ENCODE measurements around the gene EMX2.
A peak's percentile ranks its signal among the peaks of the same experiment; 100 is the strongest.

EMX2 gene

GRCh38 chr10:117547716-117548668, 5.4 kb downstream of the EMX2 start:
- Histone ChIP-seq H3K36me3 (ENCODE audit: control insufficient read depth in 2 of 2, insufficient read depth in 1 of 2, low read length in 2 of 2) (peaks cover 0 to 5% of the 10 kb centered on the region in 2 experiments; a peak in 1 of 3 replicates), H3K4me3 (ENCODE audit: low read depth, low read length) (no peak overlapping the region), H3K9me3 (ENCODE audit: control insufficient read depth, insufficient read depth, low read depth, low read length) (no peaks in the 10 kb centered on the region), H3K4me1 (ENCODE audit: control insufficient read depth, insufficient read depth, low read length) (peaks cover 5% of the 10 kb centered on the region; the same call in 1 of the 2 replicates), H3K27ac (ENCODE audit: extremely low read depth, low read depth, low read length) (no peak overlapping the region)
- ChIA-PET POLR2A (no interaction called here), CTCF (no interaction called here)
- TF ChIP-seq ZEB2 (tag by site-specific recombination; IDR thresholded peaks at IDR 0.05): no peak
- TF ChIP-seq BCL11B (tag by site-specific recombination; IDR thresholded peaks at IDR 0.05; ENCODE audit: low read depth): no peak
- no peak for TF ChIP-seq EGR2 (tag by site-specific recombination; IDR thresholded peaks at IDR 0.05; ENCODE audit: low read depth)
- no peak for TF ChIP-seq ZNF2 (tag by site-specific recombination; IDR thresholded peaks at IDR 0.05)
- TF ChIP-seq ZFHX2 (tag by site-specific recombination; conservative IDR thresholded peaks at IDR 0.05): no peak
- no peak for TF ChIP-seq ZNF214 (tag by site-specific recombination; IDR thresholded peaks at IDR 0.05; ENCODE audit: borderline replicate concordance)
- TF ChIP-seq ZNF366 (tag by site-specific recombination; conservative IDR thresholded peaks at IDR 0.05): peak; percentile 68
- no peak for TF ChIP-seq ZNF792 (tag by site-specific recombination; IDR thresholded peaks at IDR 0.05)
- no peak for TF ChIP-seq ZSCAN16 (tag by site-specific recombination; IDR thresholded peaks at IDR 0.05)
- TF ChIP-seq ZNF48 (tag by site-specific recombination; IDR thresholded peaks at IDR 0.05): no peak
- no peak for TF ChIP-seq ZNF600 (tag by site-specific recombination; IDR thresholded peaks at IDR 0.05)
- TF ChIP-seq ZNF138 (tag by site-specific recombination; IDR thresholded peaks at IDR 0.05; ENCODE audit: borderline replicate concordance): no peak
- no peak for TF ChIP-seq ZNF449 (tag by site-specific recombination; IDR thresholded peaks at IDR 0.05)
- TF ChIP-seq ZNF596 (tag by site-specific recombination; IDR thresholded peaks at IDR 0.05): peak; percentile 96
- peak; percentile 57; the same call in 1 of the 2 replicates for TF ChIP-seq PRDM1 (tag by site-specific recombination; IDR thresholded peaks at IDR 0.05)
- no peak for TF ChIP-seq GLIS2 (tag by site-specific recombination; IDR thresholded peaks at IDR 0.05)
- no peak for TF ChIP-seq ZNF394 (tag by site-specific recombination; IDR thresholded peaks at IDR 0.05; ENCODE audit: borderline replicate concordance)
- TF ChIP-seq ZNF292 (tag by site-specific recombination; IDR thresholded peaks at IDR 0.05; ENCODE audit: borderline replicate concordance, low read depth): no peak

DNA sequence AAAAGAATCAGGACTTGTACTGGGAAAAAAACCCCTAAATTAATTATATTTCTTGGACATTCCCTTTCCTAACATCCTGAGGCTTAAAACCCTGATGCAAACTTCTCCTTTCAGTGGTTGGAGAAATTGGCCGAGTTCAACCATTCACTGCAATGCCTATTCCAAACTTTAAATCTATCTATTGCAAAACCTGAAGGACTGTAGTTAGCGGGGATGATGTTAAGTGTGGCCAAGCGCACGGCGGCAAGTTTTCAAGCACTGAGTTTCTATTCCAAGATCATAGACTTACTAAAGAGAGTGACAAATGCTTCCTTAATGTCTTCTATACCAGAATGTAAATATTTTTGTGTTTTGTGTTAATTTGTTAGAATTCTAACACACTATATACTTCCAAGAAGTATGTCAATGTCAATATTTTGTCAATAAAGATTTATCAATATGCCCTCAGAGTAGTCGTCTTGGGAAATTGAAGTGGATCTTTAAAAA, 6.6 kb downstream of the EMX2 start:
- Histone ChIP-seq H3K36me3 (ENCODE audit: control insufficient read depth in 2 of 2, insufficient read depth in 1 of 2, low read length in 2 of 2) (peaks cover 0 to 5% of the 10 kb centered on the region in 2 experiments; a peak in 1 of 3 replicates), H3K9me3 (ENCODE audit: control insufficient read depth, insufficient read depth, low read depth, low read length) (no peaks in the 10 kb centered on the region), H3K27ac (ENCODE audit: extremely low read depth, low read depth, low read length) (no peak overlapping the region), H3K4me3 (ENCODE audit: low read depth, low read length) (no peak overlapping the region), H3K4me1 (ENCODE audit: control insufficient read depth, insufficient read depth, low read length) (peaks cover 5% of the 10 kb centered on the region; the same call in 1 of the 2 replicates)
- ChIA-PET POLR2A (no interaction called here), CTCF (no interaction called here)
- no peak for TF ChIP-seq ZNF544 (tag by site-specific recombination; IDR thresholded peaks at IDR 0.05)
- no peak for TF ChIP-seq ZNF777 (tag by site-specific recombination; IDR thresholded peaks at IDR 0.05; ENCODE audit: borderline replicate concordance)
- TF ChIP-seq, protein P1, sequence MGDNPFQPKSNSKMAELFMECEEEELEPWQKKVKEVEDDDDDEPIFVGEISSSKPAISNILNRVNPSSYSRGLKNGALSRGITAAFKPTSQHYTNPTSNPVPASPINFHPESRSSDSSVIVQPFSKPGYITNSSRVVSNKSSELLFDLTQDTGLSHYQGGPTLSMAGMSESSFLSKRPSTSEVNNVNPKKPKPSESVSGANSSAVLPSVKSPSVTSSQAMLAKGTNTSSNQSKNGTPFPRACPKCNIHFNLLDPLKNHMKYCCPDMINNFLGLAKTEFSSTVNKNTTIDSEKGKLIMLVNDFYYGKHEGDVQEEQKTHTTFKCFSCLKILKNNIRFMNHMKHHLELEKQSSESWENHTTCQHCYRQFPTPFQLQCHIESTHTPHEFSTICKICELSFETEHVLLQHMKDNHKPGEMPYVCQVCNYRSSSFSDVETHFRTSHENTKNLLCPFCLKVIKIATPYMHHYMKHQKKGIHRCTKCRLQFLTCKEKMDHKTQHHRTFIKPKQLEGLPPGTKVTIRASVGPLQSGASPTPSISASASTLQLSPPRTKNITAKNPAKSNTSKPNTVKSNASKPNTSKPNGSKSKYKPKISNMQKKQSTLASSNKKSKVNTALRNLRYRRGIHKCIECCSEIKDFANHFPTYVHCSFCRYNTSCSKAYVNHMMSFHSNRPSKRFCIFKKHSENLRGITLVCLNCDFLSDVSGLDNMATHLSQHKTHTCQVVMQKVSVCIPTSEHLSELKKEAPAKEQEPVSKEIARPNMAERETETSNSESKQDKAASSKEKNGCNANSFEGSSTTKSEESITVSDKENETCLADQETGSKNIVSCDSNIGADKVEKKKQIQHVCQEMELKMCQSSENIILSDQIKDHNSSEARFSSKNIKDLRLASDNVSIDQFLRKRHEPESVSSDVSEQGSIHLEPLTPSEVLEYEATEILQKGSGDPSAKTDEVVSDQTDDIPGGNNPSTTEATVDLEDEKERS (tag by site-specific recombination; IDR thresholded peaks at IDR 0.05): no peak

Measured in HEK293 (cell line).